ENCODE results near the gene HFE. TPM values are rescaled to one million over a fixed set of nuclear protein-coding genes. Genes with fewer than 3 reads are reported as not detected.

Gene HFE
- total and polyA plus RNA-seq, 2 of the 13 experiments (the other 11 are each of a cell fraction or from before 2014, with no cell fraction given) = 3.7 to 6.3 TPM

GRCh38 chr6:26140254-26140966, 53.2 kb downstream of the HFE start:
- Histone ChIP-seq H3K79me2 (ENCODE audit: insufficient read depth, low read length) (no peaks in the 10 kb centered on the region), H3K4me2 (ENCODE audit: low read depth, low read length) (no peak overlapping the region), H3K27ac (ENCODE audit: extremely low read length, insufficient read depth, low read length) (no peak overlapping the region), H3K4me1 (ENCODE audit: insufficient read depth, low read length) (peaks cover 29% of the 10 kb centered on the region), H3K9me3 (ENCODE audit: low read length) (no peaks in the 10 kb centered on the region), H2AFZ (ENCODE audit: low read length) (no peak overlapping the region), H3K27me3 (ENCODE audit: control insufficient read depth in 1 of 2, insufficient read depth in 2 of 2, low read length in 2 of 2) (no peaks in the 10 kb centered on the region), H3K36me3 (replicated peaks in 1 of 2; ENCODE audit: control insufficient read depth in 1 of 2, insufficient read depth in 2 of 2, low read length in 2 of 2) (no peaks in the 10 kb centered on the region), H4K20me1 (ENCODE audit: insufficient read depth, low read length) (no peaks in the 10 kb centered on the region), H3K4me3 (replicated peaks in 1 of 3; ENCODE audit: insufficient read depth in 1 of 3, low read depth in 2 of 3, low read length in 3 of 3) (no peak overlapping the region), H3K9ac (ENCODE audit: insufficient read depth, low read depth, low read length) (no peak overlapping the region)
- FAIRE-seq (no peak), ATAC-seq (no peak), DNase-seq (ENCODE audit: low spot score) (no peak)
- intact Hi-C loops (cut with micrococcal nuclease; ENCODE audit: unreplicated experiment) (no loop called here), in situ Hi-C loops (cut with HindIII; ENCODE audit: extremely low pct_ligation_motif_present, low pct_unique_long_range_greater_than_20kb) (no loop called here)
- no TSS peak for BruUV-seq (replicated peaks)
- 97% methylated on average over 4 of the region's 4 CpGs for WGBS (ENCODE audit: low lambda C conversion rate)
- ChIA-PET CTCF (ENCODE audit: low intra/inter-chr PET ratio, low total read pairs) (no interaction called here), POLR2A (interaction anchor here (1.1 to 2.4 kb wide), 4 partner anchors 15 to 114 kb away, joined by 3 to 41 read pairs (median 8); a partner anchor contains a TSS)
- no peak for TF ChIP-seq ZNF616 (CRISPR knock-in tag; IDR thresholded peaks at IDR 0.05; ENCODE audit: low read depth)
- no peak for TF ChIP-seq ZNF563 (CRISPR knock-in tag; IDR thresholded peaks at IDR 0.05)
- TF ChIP-seq ZNF281 (CRISPR knock-in tag; IDR thresholded peaks at IDR 0.05; ENCODE audit: borderline replicate concordance) = no peak
- no peak for TF ChIP-seq ZNF496 (CRISPR knock-in tag; IDR thresholded peaks at IDR 0.05; ENCODE audit: insufficient replicate concordance)
- TF ChIP-seq ZNF761 (CRISPR knock-in tag; conservative IDR thresholded peaks at IDR 0.05) = no peak
- no peak for TF ChIP-seq HOXD1 (CRISPR knock-in tag; IDR thresholded peaks at IDR 0.05)
- no peak for TF ChIP-seq PITX1 (CRISPR knock-in tag; IDR thresholded peaks at IDR 0.05)
- TF ChIP-seq JUN (CRISPR knock-in tag; IDR thresholded peaks at IDR 0.05) = no peak
- no peak for TF ChIP-seq THAP7 (CRISPR knock-in tag; IDR thresholded peaks at IDR 0.05)
- TF ChIP-seq E2F1 (CRISPR knock-in tag; IDR thresholded peaks at IDR 0.05) = no peak
- TF ChIP-seq SP1 (IDR thresholded peaks at IDR 0.05) = no peak
- TF ChIP-seq SP1 (CRISPR knock-in tag; IDR thresholded peaks at IDR 0.05) = no peak
- TF ChIP-seq HMGA1 (CRISPR knock-in tag; conservative IDR thresholded peaks at IDR 0.05) = no peak
